ENCODE measurements around the gene ADGRL4. TPM values are rescaled to one million over a fixed set of nuclear protein-coding genes. Genes with fewer than 3 reads are reported as not detected.

ADGRL4 gene
- total and polyA plus RNA-seq, 3 donors from 2014 or later: 7.9 to 17.2 (median 10.2) TPM

- no peak for TF ChIP-seq POLR2A (IDR thresholded peaks at IDR 0.05)
- TF ChIP-seq CTCF (IDR thresholded peaks at IDR 0.05): no peak
- H3K4me1 ChIP-seq: no peaks in the 10 kb centered on the region
- no peak overlapping the region for H3K4me3 ChIP-seq
- 21 to 30% methylated on average over 2 of the region's 2 CpGs for WGBS, 2 donors
- no peak for DNase-seq
- intact Hi-C loops (cut with DNase I; ENCODE audit: low total_unique reads): no loop called here
- H3K27me3 ChIP-seq: no peaks in the 10 kb centered on the region
- no peak overlapping the region for H3K27ac ChIP-seq
- no peaks in the 10 kb centered on the region for H3K36me3 ChIP-seq (ENCODE audit: low read depth, missing control alignments)
- H3K9me3 ChIP-seq: no peaks in the 10 kb centered on the region
These were observed 47.8 kb downstream of the ADGRL4 start for GRCh38 chr1:78958711-78959110.

GRCh38 chr1:78950826-78951225 lies 55.7 kb downstream of the ADGRL4 start:
- Histone ChIP-seq H3K36me3 (ENCODE audit: low read depth, missing control alignments) (no peaks in the 10 kb centered on the region), H3K27ac (no peak overlapping the region), H3K4me1 (no peaks in the 10 kb centered on the region), H3K9me3 (no peaks in the 10 kb centered on the region), H3K4me3 (no peak overlapping the region), H3K27me3 (no peaks in the 10 kb centered on the region)
- no peak for DNase-seq
- intact Hi-C loops (cut with DNase I; ENCODE audit: low total_unique reads): no loop called here
- TF ChIP-seq CTCF (IDR thresholded peaks at IDR 0.05) (no peak), POLR2A (IDR thresholded peaks at IDR 0.05) (no peak)
- 80 to 85% methylated on average over 2 of the region's 2 CpGs for WGBS, 2 donors

- 68 to 70% methylated on average over 2 of the region's 2 CpGs for WGBS, 2 donors
- no peak overlapping the region for H3K27ac ChIP-seq
- H3K9me3 ChIP-seq: no peaks in the 10 kb centered on the region
These were observed 57.3 kb downstream of the ADGRL4 start for GRCh38 chr1:78949227-78949626.

GRCh38 chr1:78919150-78919549 lies 87.4 kb downstream of the ADGRL4 start:
- H3K4me3 ChIP-seq: no peak overlapping the region
- TF ChIP-seq CTCF (IDR thresholded peaks at IDR 0.05) (no peak), POLR2A (IDR thresholded peaks at IDR 0.05) (no peak)
- H3K4me1 ChIP-seq: no peaks in the 10 kb centered on the region
- H3K27ac ChIP-seq: no peak overlapping the region
- WGBS, 2 donors: 75 to 83% methylated on average over 3 of the region's 3 CpGs
- no peaks in the 10 kb centered on the region for H3K36me3 ChIP-seq (ENCODE audit: low read depth, missing control alignments)
- intact Hi-C loops (cut with DNase I; ENCODE audit: low total_unique reads): no loop called here
- H3K9me3 ChIP-seq: no peaks in the 10 kb centered on the region
- DNase-seq: no peak
- no peaks in the 10 kb centered on the region for H3K27me3 ChIP-seq

More at GRCh38 chr1:78949227-78949626, 57.3 kb downstream of the ADGRL4 start:
- intact Hi-C loops (cut with DNase I; ENCODE audit: low total_unique reads): no loop called here
- H3K4me3 ChIP-seq: no peak overlapping the region
- H3K4me1 ChIP-seq: no peaks in the 10 kb centered on the region
- no peak for DNase-seq
- no peak for TF ChIP-seq CTCF (IDR thresholded peaks at IDR 0.05)
- no peaks in the 10 kb centered on the region for H3K27me3 ChIP-seq
- no peaks in the 10 kb centered on the region for H3K36me3 ChIP-seq (ENCODE audit: low read depth, missing control alignments)

- no peak for DNase-seq
- no peak overlapping the region for H3K4me3 ChIP-seq
- H3K36me3 ChIP-seq (ENCODE audit: low read depth, missing control alignments): no peaks in the 10 kb centered on the region
- intact Hi-C loops (cut with DNase I; ENCODE audit: low total_unique reads): no loop called here
- no peaks in the 10 kb centered on the region for H3K4me1 ChIP-seq
- TF ChIP-seq CTCF (IDR thresholded peaks at IDR 0.05) (no peak), POLR2A (IDR thresholded peaks at IDR 0.05) (no peak)
- no peaks in the 10 kb centered on the region for H3K27me3 ChIP-seq
- H3K9me3 ChIP-seq: no peaks in the 10 kb centered on the region
- WGBS, 2 donors: 97% methylated on average over 2 of the region's 2 CpGs
- no peak overlapping the region for H3K27ac ChIP-seq
These were observed 88.4 kb downstream of the ADGRL4 start for GRCh38 chr1:78918157-78918556.
